OCI-LY1 (cell line): ENCODE measurements around the gene MYEOV.

ENCODE experiments used
- EZH2 ChIP-seq: fragments of 200-600 bp; sonication (generic), shearing (Covaris generic); IDR thresholded peaks from 2 replicates; pipeline ENCODE4 v1.8.0; 2017; ENCODE audit warnings: borderline replicate concordance, mixed run types, mild to moderate bottlenecking, antibody characterized with exemption, low read length, moderate library complexity, mixed read lengths
- TF ChIP-seq, protein P1 (sequence below): fragments of 200-600 bp; sonication (generic), shearing (Covaris generic); IDR thresholded peaks from 2 replicates; pipeline ENCODE4 v1.5.1; 2017; ENCODE audit warnings: mild to moderate bottlenecking, antibody characterized with exemption, low read length, moderate library complexity, mixed read lengths

DNA sequence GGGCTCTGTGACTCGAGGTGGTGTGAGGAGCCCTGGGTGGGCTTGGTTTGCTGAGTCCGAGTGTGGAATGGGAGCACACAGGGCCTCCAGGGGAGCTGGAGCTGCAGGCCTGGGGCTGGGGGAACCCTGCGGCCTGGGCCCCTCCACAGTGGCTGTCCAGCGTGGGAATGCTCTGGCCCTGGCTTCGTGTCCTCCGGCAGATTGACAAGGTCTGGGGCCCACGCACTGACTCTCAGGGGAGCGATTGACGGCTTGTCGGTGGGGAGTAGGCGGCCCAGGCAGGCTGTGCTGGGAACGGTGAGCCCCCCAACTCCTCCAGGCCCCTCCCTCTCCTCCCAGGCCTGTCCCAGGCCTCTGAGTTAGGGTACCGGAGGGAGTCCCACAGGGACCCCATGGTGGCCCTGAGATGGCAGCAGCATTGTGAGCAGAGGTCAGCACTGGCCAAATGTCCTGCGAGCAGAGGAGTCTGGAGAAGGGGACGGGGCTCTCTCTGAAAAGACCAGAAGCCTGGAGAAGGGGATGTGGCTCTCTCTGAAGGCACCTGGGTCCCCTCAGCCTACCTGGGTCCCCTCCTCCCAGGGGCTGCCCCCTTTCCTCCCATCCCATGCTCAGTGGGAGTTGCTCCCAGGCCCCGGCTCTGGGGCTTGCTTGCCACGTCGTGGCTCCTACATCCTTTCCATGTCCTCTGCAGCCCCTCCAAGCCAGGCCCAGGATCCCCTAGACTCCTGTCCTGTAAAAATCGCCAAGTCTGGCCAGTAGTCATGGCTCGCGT lies 23.8 kb upstream of the MYEOV start:
- TF ChIP-seq, protein P1, sequence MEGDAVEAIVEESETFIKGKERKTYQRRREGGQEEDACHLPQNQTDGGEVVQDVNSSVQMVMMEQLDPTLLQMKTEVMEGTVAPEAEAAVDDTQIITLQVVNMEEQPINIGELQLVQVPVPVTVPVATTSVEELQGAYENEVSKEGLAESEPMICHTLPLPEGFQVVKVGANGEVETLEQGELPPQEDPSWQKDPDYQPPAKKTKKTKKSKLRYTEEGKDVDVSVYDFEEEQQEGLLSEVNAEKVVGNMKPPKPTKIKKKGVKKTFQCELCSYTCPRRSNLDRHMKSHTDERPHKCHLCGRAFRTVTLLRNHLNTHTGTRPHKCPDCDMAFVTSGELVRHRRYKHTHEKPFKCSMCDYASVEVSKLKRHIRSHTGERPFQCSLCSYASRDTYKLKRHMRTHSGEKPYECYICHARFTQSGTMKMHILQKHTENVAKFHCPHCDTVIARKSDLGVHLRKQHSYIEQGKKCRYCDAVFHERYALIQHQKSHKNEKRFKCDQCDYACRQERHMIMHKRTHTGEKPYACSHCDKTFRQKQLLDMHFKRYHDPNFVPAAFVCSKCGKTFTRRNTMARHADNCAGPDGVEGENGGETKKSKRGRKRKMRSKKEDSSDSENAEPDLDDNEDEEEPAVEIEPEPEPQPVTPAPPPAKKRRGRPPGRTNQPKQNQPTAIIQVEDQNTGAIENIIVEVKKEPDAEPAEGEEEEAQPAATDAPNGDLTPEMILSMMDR: no peak
- TF ChIP-seq EZH2: no peak
